Measurements from ENCODE around the gene GAREM2.

The GAREM2 gene

DNA sequence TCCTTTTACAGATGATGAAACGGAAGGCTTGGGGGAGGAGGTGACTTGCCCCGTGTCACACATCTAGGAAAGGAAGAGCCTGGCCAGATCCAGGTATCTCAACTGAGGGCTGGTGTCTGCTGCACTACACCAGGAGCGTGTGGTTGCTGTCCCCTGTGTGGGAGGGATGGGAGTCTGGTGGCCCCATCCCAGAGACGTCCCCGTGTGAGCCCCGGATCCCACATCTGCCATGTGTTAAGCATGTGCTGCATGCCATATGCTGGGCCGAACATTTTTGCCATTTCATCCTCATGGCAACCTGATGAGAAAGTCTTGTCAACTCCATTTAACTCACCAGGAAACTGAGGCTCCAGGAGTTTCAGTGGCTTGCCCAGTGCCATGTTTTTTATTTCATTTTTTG lies 4.2 kb downstream of the GAREM2 start:
- no CpG with 5 or more reads among the region's 7 CpGs for WGBS (ENCODE audit: extremely low coverage, insufficient coverage, insufficient read length)
- Histone ChIP-seq H3K9ac (ENCODE audit: low read length) (no peak overlapping the region), H3K27ac (ENCODE audit: low read depth, low read length) (no peak overlapping the region), H3K18ac (ENCODE audit: low read length) (no peak overlapping the region), H4K8ac (ENCODE audit: low read depth, low read length) (no peak overlapping the region), H3K23ac (ENCODE audit: low read length) (no peak overlapping the region), H3K4ac (ENCODE audit: low read depth, low read length) (no peak overlapping the region), H3K14ac (ENCODE audit: low read length) (no peak overlapping the region), H3K27me3 (ENCODE audit: insufficient read depth, low read length) (peaks cover 21% of the 10 kb centered on the region), H2BK120ac (ENCODE audit: insufficient read depth, low read length, poor library complexity) (no peak overlapping the region), H3K4me1 (ENCODE audit: control insufficient read depth in 1 of 2, insufficient read depth in 2 of 2, low read length in 2 of 2) (peaks cover 0 to 7% of the 10 kb centered on the region in 2 experiments), H4K12ac (ENCODE audit: low read depth, low read length) (no peak overlapping the region), H3K36me3 (ENCODE audit: control insufficient read depth in 1 of 2, insufficient read depth in 2 of 2, low read length in 2 of 2) (no peaks in the 10 kb centered on the region), H3K79me2 (ENCODE audit: control insufficient read depth, insufficient read depth, low read length, poor library complexity) (no peaks in the 10 kb centered on the region), H2BK5ac (ENCODE audit: low read depth, low read length, poor library complexity) (no peak overlapping the region), H2BK12ac (ENCODE audit: low read length) (no peak overlapping the region), H3K4me2 (ENCODE audit: low read length) (no peak overlapping the region), H3K4me3 (ENCODE audit: low read depth, low read length) (no peak overlapping the region), H2AFZ (ENCODE audit: insufficient read depth, low read length, poor library complexity) (no peak overlapping the region), H2AK5ac (ENCODE audit: low read length) (no peak overlapping the region), H4K91ac (ENCODE audit: low read depth, low read length) (no peak overlapping the region), H3K9me3 (ENCODE audit: insufficient read depth, low read depth, low read length) (no peaks in the 10 kb centered on the region), H3K79me1 (ENCODE audit: low read length) (peaks cover 1% of the 10 kb centered on the region)
- no peak for DNase-seq

- no peak overlapping the region for H4K91ac ChIP-seq (ENCODE audit: low read depth, low read length)
- H4K12ac ChIP-seq (ENCODE audit: low read depth, low read length): no peak overlapping the region
- no peak overlapping the region for H2BK120ac ChIP-seq (ENCODE audit: insufficient read depth, low read length, poor library complexity)
Measured at GRCh38 chr2:26178246-26178645, 5.4 kb downstream of the GAREM2 start.

GRCh38 chr2:26178746-26179436 lies 6.0 kb downstream of the GAREM2 start:
- Histone ChIP-seq H2BK5ac (ENCODE audit: low read depth, low read length, poor library complexity) (no peak overlapping the region), H3K9me3 (ENCODE audit: insufficient read depth, low read depth, low read length) (no peaks in the 10 kb centered on the region), H4K12ac (ENCODE audit: low read depth, low read length) (no peak overlapping the region), H3K4me2 (ENCODE audit: low read length) (peak overlapping the region; percentile 89), H3K27me3 (ENCODE audit: insufficient read depth, low read length) (peaks cover 12% of the 10 kb centered on the region), H3K79me1 (ENCODE audit: low read length) (no peaks in the 10 kb centered on the region), H3K4ac (ENCODE audit: low read depth, low read length) (no peak overlapping the region), H3K36me3 (ENCODE audit: control insufficient read depth in 1 of 2, insufficient read depth in 2 of 2, low read length in 2 of 2) (no peaks in the 10 kb centered on the region), H3K23ac (ENCODE audit: low read length) (no peak overlapping the region), H4K91ac (ENCODE audit: low read depth, low read length) (no peak overlapping the region), H3K27ac (ENCODE audit: low read depth, low read length) (no peak overlapping the region), H3K4me3 (ENCODE audit: low read depth, low read length) (peak overlapping the region; percentile 70), H3K4me1 (ENCODE audit: control insufficient read depth in 1 of 2, insufficient read depth in 2 of 2, low read length in 2 of 2) (peaks cover 0 to 7% of the 10 kb centered on the region in 2 experiments), H2BK120ac (ENCODE audit: insufficient read depth, low read length, poor library complexity) (no peak overlapping the region), H2AK5ac (ENCODE audit: low read length) (no peak overlapping the region), H2AFZ (ENCODE audit: insufficient read depth, low read length, poor library complexity) (peak overlapping the region; percentile 61), H3K18ac (ENCODE audit: low read length) (no peak overlapping the region), H2BK12ac (ENCODE audit: low read length) (no peak overlapping the region), H3K14ac (ENCODE audit: low read length) (no peak overlapping the region), H4K8ac (ENCODE audit: low read depth, low read length) (no peak overlapping the region), H3K9ac (ENCODE audit: low read length) (no peak overlapping the region), H3K79me2 (ENCODE audit: control insufficient read depth, insufficient read depth, low read length, poor library complexity) (no peaks in the 10 kb centered on the region)
- DNase-seq: peak in 1 of 2 donors; percentile 26
- no CpG with 5 or more reads among the region's 48 CpGs for WGBS (ENCODE audit: extremely low coverage, insufficient coverage, insufficient read length)

More at GRCh38 chr2:26178246-26178645, 5.4 kb downstream of the GAREM2 start:
- Histone ChIP-seq H3K23ac (ENCODE audit: low read length) (no peak overlapping the region), H2BK12ac (ENCODE audit: low read length) (no peak overlapping the region), H3K4me2 (ENCODE audit: low read length) (no peak overlapping the region), H3K4ac (ENCODE audit: low read depth, low read length) (no peak overlapping the region), H3K9ac (ENCODE audit: low read length) (no peak overlapping the region), H3K36me3 (ENCODE audit: control insufficient read depth in 1 of 2, insufficient read depth in 2 of 2, low read length in 2 of 2) (no peaks in the 10 kb centered on the region), H2AFZ (ENCODE audit: insufficient read depth, low read length, poor library complexity) (no peak overlapping the region), H3K27me3 (ENCODE audit: insufficient read depth, low read length) (peaks cover 18% of the 10 kb centered on the region), H3K4me3 (ENCODE audit: low read depth, low read length) (no peak overlapping the region), H2AK5ac (ENCODE audit: low read length) (no peak overlapping the region), H2BK5ac (ENCODE audit: low read depth, low read length, poor library complexity) (no peak overlapping the region), H3K9me3 (ENCODE audit: insufficient read depth, low read depth, low read length) (no peaks in the 10 kb centered on the region), H3K14ac (ENCODE audit: low read length) (no peak overlapping the region), H3K27ac (ENCODE audit: low read depth, low read length) (no peak overlapping the region), H3K4me1 (ENCODE audit: control insufficient read depth in 1 of 2, insufficient read depth in 2 of 2, low read length in 2 of 2) (peaks cover 0 to 7% of the 10 kb centered on the region in 2 experiments), H3K79me1 (ENCODE audit: low read length) (no peaks in the 10 kb centered on the region), H4K8ac (ENCODE audit: low read depth, low read length) (no peak overlapping the region), H3K18ac (ENCODE audit: low read length) (no peak overlapping the region), H3K79me2 (ENCODE audit: control insufficient read depth, insufficient read depth, low read length, poor library complexity) (no peaks in the 10 kb centered on the region)
- DNase-seq: no peak
- WGBS (ENCODE audit: extremely low coverage, insufficient coverage, insufficient read length): no CpG with 5 or more reads among the region's 3 CpGs

DNA sequence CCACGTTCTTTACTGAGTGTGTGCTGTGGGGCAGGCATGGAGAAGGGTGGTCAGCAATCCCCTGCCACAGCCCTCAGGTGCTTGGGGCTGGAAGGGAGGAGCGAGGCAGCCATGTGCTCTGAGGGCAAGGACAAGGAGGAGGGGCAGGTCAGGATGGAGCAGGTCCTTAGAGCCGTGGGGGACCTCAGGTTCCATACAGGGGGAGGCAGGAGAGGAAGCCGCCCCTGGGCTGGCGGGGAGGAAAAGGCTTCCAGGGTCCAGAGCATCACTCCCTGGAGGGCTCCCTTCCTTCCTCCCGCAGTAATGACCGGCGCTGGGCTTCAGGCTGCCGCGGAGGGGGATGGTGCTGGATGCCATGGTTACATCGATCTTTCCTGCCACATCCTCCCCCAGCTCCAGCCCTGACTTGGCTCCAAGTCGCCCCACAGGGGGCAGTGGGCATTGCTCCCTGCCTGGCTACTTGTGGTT lies 6.6 kb downstream of the GAREM2 start:
- Histone ChIP-seq H3K4ac (ENCODE audit: low read depth, low read length) (no peak overlapping the region), H3K23ac (ENCODE audit: low read length) (no peak overlapping the region), H4K12ac (ENCODE audit: low read depth, low read length) (no peak overlapping the region), H4K8ac (ENCODE audit: low read depth, low read length) (no peak overlapping the region), H3K9ac (ENCODE audit: low read length) (no peak overlapping the region), H3K36me3 (ENCODE audit: control insufficient read depth in 1 of 2, insufficient read depth in 2 of 2, low read length in 2 of 2) (no peaks in the 10 kb centered on the region), H3K27ac (ENCODE audit: low read depth, low read length) (no peak overlapping the region), H3K4me3 (ENCODE audit: low read depth, low read length) (no peak overlapping the region), H3K4me2 (ENCODE audit: low read length) (peak overlapping the region; percentile 89), H4K91ac (ENCODE audit: low read depth, low read length) (no peak overlapping the region), H2AK5ac (ENCODE audit: low read length) (no peak overlapping the region), H2AFZ (ENCODE audit: insufficient read depth, low read length, poor library complexity) (peak overlapping the region; percentile 61), H2BK12ac (ENCODE audit: low read length) (no peak overlapping the region), H3K14ac (ENCODE audit: low read length) (no peak overlapping the region), H3K27me3 (ENCODE audit: insufficient read depth, low read length) (peaks cover 7% of the 10 kb centered on the region), H3K9me3 (ENCODE audit: insufficient read depth, low read depth, low read length) (no peaks in the 10 kb centered on the region), H2BK5ac (ENCODE audit: low read depth, low read length, poor library complexity) (no peak overlapping the region), H3K18ac (ENCODE audit: low read length) (no peak overlapping the region), H2BK120ac (ENCODE audit: insufficient read depth, low read length, poor library complexity) (no peak overlapping the region), H3K79me1 (ENCODE audit: low read length) (peaks cover under 1% of the 10 kb centered on the region), H3K79me2 (ENCODE audit: control insufficient read depth, insufficient read depth, low read length, poor library complexity) (no peaks in the 10 kb centered on the region), H3K4me1 (ENCODE audit: control insufficient read depth in 1 of 2, insufficient read depth in 2 of 2, low read length in 2 of 2) (peaks cover 3 to 11% of the 10 kb centered on the region in 2 experiments)
- WGBS (ENCODE audit: extremely low coverage, insufficient coverage, insufficient read length): no CpG with 5 or more reads among the region's 12 CpGs
- DNase-seq: no peak

All from trophoblast cell (in vitro differentiated cells and primary cell).